HFFc6 (cell line): ENCODE data around the gene ZNF221. TPM values are rescaled to one million over a fixed set of nuclear protein-coding genes. Genes with fewer than 3 reads are reported as not detected.

Source experiments
- DNase-seq: peaks from one replicate; pipeline ENCODE4 v3.0.0-alpha.2; 2018
- H3K27ac Mint-ChIP-seq: 2 replicates; pipeline ENCODE4 v1.8.0; 2020; ENCODE audit warnings: mild to moderate bottlenecking, mixed read lengths
- H3K27me3 Mint-ChIP-seq: 2 replicates; pipeline ENCODE4 v1.8.0; 2021; ENCODE audit warnings: mild to moderate bottlenecking, moderate library complexity, mixed read lengths; ENCODE audit not compliant: insufficient read depth
- H3K36me3 Mint-ChIP-seq: 2 replicates; pipeline ENCODE4 v1.8.0; 2021; ENCODE audit warnings: low read depth, mixed read lengths
- H3K4me1 Mint-ChIP-seq: 2 replicates; pipeline ENCODE4 v1.8.0; 2020; ENCODE audit warnings: low read depth, mixed read lengths
- H3K4me3 Mint-ChIP-seq: 2 replicates; pipeline ENCODE4 v1.8.0; 2020; ENCODE audit warnings: mild to moderate bottlenecking, moderate library complexity, mixed read lengths
- H3K9me3 Mint-ChIP-seq: 2 replicates; pipeline ENCODE4 v1.8.0; 2020; ENCODE audit warnings: mild to moderate bottlenecking, mixed read lengths
- CTCF ChIP-seq: fragments of 200-600 bp; sonication (generic); IDR thresholded peaks from 2 replicates; pipeline ENCODE4 v1.5.0; 2021; ENCODE audit warnings: antibody characterized with exemption, mild to moderate bottlenecking
- total RNA-seq, 6 experiments: library from RNA; stranded (reverse); fragmentation: NEBNext Ultra II Directional; extraction: Animal tissue kit (Norgen Biotek cat#: 25700); gene quantifications; 2 replicates in 1 of 6; 3 replicates in 5 of 6; pipeline ENCODE4 v1.2.3, GENCODE V29; 2021

The ZNF221 gene
- total RNA-seq, 6 experiments from 2014 or later = 3.6 to 4.3 (median 4.1) TPM

GRCh38 chr19:44007473-44007872 is 56.4 kb downstream of the ZNF221 start:
- no peak for TF ChIP-seq CTCF
- DNase-seq = no peak
- Mint-ChIP-seq H3K27me3 (no peaks in the 10 kb centered on the region; the same call in none of the 2 replicates), H3K27ac (no peak overlapping the region), H3K4me3 (no peak overlapping the region), H3K4me1 (peaks cover 9% of the 10 kb centered on the region), H3K36me3 (peaks cover 65% of the 10 kb centered on the region), H3K9me3 (peaks cover 51% of the 10 kb centered on the region)

GRCh38 chr19:44010468-44010867 is 59.4 kb downstream of the ZNF221 start:
- no peak for DNase-seq

More at GRCh38 chr19:44010468-44010867, 59.4 kb downstream of the ZNF221 start:
- Mint-ChIP-seq H3K4me3 (no peak overlapping the region), H3K4me1 (no peaks in the 10 kb centered on the region), H3K27me3 (no peaks in the 10 kb centered on the region; the same call in none of the 2 replicates), H3K27ac (no peak overlapping the region), H3K36me3 (peaks cover 79% of the 10 kb centered on the region), H3K9me3 (peaks cover 65% of the 10 kb centered on the region)
- no peak for TF ChIP-seq CTCF

Other genes with a start within 250 kb of the ZNF221 start
- not detected for gene IRGC, start 235.2 kb upstream of the ZNF221 start, total RNA-seq
- 10 to 100 TPM; 29.8 to 39.4 (median 32.0) TPM for gene SMG9, start 196.3 kb upstream of the ZNF221 start, total RNA-seq
- 1 to 10 TPM in 2 of 6 experiments, under 1 TPM in 4; 0.53 to 3.1 (median 0.81) TPM for gene KCNN4, start 170.3 kb upstream of the ZNF221 start, total RNA-seq
- under 1 TPM in 5 of 6 experiments, not detected in 1; 0.11 to 0.81 (median 0.34) TPM for gene LYPD5, start 148.8 kb upstream of the ZNF221 start, total RNA-seq
- 1 to 10 TPM; 5.7 to 9.0 (median 7.9) TPM for gene ZNF283, start 123.9 kb upstream of the ZNF221 start, total RNA-seq
- gene ZNF404, start 67.3 kb upstream of the ZNF221 start, total RNA-seq = 1 to 10 TPM; 2.6 to 3.6 (median 3.2) TPM
- gene ZNF45, start 15.9 kb upstream of the ZNF221 start, total RNA-seq = 10 to 100 TPM in 3 of 6 experiments, 1 to 10 TPM in 3; 8.4 to 12.3 (median 10.2) TPM
- 1 to 10 TPM; 5.7 to 6.7 (median 6.4) TPM for gene ZNF155, start 33.0 kb downstream of the ZNF221 start, total RNA-seq
- 1 to 10 TPM; 1.3 to 2.6 (median 2.0) TPM for gene ZNF230, start 51.7 kb downstream of the ZNF221 start, total RNA-seq
- 1 to 10 TPM; 2.4 to 5.1 (median 3.6) TPM for gene ZNF222, start 74.2 kb downstream of the ZNF221 start, total RNA-seq
- gene ZNF223, start 100.8 kb downstream of the ZNF221 start, total RNA-seq = 1 to 10 TPM; 2.3 to 4.1 (median 2.6) TPM
- 1 to 10 TPM; 1.6 to 2.7 (median 2.4) TPM for gene ZNF284, start 120.9 kb downstream of the ZNF221 start, total RNA-seq
- 10 to 100 TPM in 5 of 6 experiments, 1 to 10 TPM in 1; 8.5 to 11.8 (median 10.8) TPM for gene ZNF224, start 143.1 kb downstream of the ZNF221 start, total RNA-seq
- 1 to 10 TPM; 3.5 to 5.5 (median 4.0) TPM for gene ZNF225, start 162.2 kb downstream of the ZNF221 start, total RNA-seq
- 1 to 10 TPM; 4.8 to 7.2 (median 6.8) TPM for gene ZNF234, start 190.3 kb downstream of the ZNF221 start, total RNA-seq
- 10 to 100 TPM; 20.8 to 25.7 (median 22.6) TPM for gene ZNF226, start 213.9 kb downstream of the ZNF221 start, total RNA-seq